BLaER1 treated with 17β-estradiol and CSF1 and Interleukin-3, amounts not matched to agents 10 nM and 100 nM (cell line): ENCODE measurements around the gene SPTBN1.

ENCODE experiments used
- H3K27ac ChIP-seq, 11 experiments: shearing (Covaris generic); formaldehyde crosslinking; 2 replicates each; pipeline ENCODE4 v1.8.1; 2022
- H3K27me3 ChIP-seq, 11 experiments: shearing (Covaris generic); formaldehyde crosslinking; 2 replicates each; pipeline ENCODE4 v1.8.1; 2022
- H3K36me3 ChIP-seq, 11 experiments: shearing (Covaris generic); formaldehyde crosslinking; 2 replicates each; pipeline ENCODE4 v1.8.1; 2022
- H3K4me1 ChIP-seq, 10 experiments: shearing (Covaris generic); formaldehyde crosslinking; 2 replicates each; pipeline ENCODE4 v1.8.1; 2022
- H3K4me2 ChIP-seq, 11 experiments: shearing (Covaris generic); formaldehyde crosslinking; 2 replicates each; pipeline ENCODE4 v1.8.1; 2022
- H3K4me3 ChIP-seq, 10 experiments: shearing (Covaris generic); formaldehyde crosslinking; 2 replicates each; pipeline ENCODE4 v1.8.1; 2022
- H3K9ac ChIP-seq, 11 experiments: shearing (Covaris generic); formaldehyde crosslinking; 2 replicates each; pipeline ENCODE4 v1.8.1; 2022
- H3K9me3 ChIP-seq, 11 experiments: shearing (Covaris generic); formaldehyde crosslinking; replicated peaks in 1 of 11; 2 replicates each; pipeline ENCODE4 v1.8.1; 2022
- H4K20me1 ChIP-seq, 11 experiments: shearing (Covaris generic); formaldehyde crosslinking; 2 replicates each; pipeline ENCODE4 v1.8.1; 2022
- Cebpa-rat ChIP-seq, 11 experiments: shearing (Covaris generic); IDR thresholded peaks; 2 replicates each; pipeline ENCODE4 v1.8.1; 2022

SPTBN1 gene

DNA sequence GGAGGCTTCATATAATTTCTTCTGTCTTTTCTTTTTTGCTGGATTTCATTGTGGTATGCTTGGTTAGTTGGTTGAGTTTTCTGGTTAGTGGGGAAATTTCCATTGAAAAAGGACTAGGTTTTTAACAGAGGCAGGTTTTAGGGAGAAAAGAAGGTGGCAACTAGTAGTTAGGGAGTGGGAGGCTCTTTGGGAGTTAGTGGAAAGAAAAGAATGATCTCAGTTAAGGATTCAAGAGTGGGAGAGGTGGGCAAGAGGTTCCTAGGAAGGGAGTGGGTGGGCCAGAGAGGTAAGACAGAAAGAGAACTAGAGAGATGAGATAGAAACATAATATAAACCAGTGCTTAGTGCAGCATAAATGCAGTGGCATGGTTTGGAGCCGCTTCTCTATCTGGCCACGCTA is 96.9 kb downstream of the SPTBN1 start:
- Histone ChIP-seq H3K9me3 (peaks cover 5 to 17% (median 13%) of the 10 kb centered on the region in 11 experiments; a peak in 14 of 22 replicates), H3K27me3 (no peaks in the 10 kb centered on the region), H3K27ac (no peak overlapping the region), H3K36me3 (peaks cover 0 to 5% (median 0%) of the 10 kb centered on the region in 11 experiments; a peak in 2 of 22 replicates), H3K9ac (no peak overlapping the region), H4K20me1 (no peaks in the 10 kb centered on the region), H3K4me2 (peak overlapping the region in 5 of 11 experiments; percentile 22 to 36 (median 34); a peak in 5 of 22 replicates), H3K4me3 (no peak overlapping the region), H3K4me1 (peaks cover 20 to 56% (median 42%) of the 10 kb centered on the region in 10 experiments)
- no peak for TF ChIP-seq Cebpa-rat (IDR thresholded peaks at IDR 0.05)

DNA sequence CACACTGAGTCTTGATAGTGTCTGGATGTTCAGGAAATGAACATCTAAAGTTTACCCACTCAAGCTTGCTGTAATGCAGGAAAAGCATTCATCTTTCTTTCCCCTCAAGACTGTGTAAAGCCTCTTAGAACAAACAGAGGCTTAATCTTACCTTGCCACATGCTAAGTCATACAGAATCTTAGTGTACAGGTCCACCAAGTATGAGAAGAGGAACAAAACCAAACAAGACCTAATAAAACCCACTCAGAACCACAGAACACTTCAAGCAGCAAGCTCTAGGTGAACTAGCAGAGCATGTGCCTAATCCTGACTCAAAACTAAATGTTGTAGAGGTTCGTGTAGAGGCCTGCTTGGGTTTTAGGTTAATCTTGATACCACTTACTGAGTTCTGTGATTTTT is 97.6 kb downstream of the SPTBN1 start:
- H3K4me1 ChIP-seq: peaks cover 21 to 56% (median 42%) of the 10 kb centered on the region in 10 experiments
- no peak for TF ChIP-seq Cebpa-rat (IDR thresholded peaks at IDR 0.05)
- H3K9ac ChIP-seq: no peak overlapping the region

DNA sequence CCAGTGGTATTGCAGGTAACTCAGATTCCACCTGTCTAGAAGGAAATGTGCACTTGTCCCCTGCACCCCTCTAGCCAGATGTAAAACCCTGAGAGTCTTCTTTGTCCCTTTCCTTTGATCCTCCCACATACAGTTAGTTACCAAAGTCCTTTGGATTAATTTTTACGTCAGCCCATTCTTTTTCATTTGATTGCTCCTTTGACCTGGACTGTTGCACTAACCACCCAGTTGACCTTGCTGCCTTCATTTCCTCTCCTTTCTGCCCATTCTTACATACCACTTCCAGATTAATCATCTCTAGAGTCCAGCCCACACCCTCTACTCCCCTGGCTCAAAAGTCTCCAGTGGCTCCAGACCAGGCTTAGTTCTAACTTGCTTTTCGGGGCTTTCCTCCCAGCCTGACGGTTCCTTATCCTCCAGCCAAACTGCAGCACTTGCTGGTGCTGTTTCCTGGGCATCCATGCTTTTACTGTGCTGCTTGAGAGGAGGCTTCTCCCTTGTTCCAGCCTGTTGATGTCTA is 99.3 kb downstream of the SPTBN1 start:
- Histone ChIP-seq H3K4me3 (no peak overlapping the region), H3K9me3 (no peaks in the 10 kb centered on the region), H4K20me1 (peaks cover 0 to 19% (median 0%) of the 10 kb centered on the region in 11 experiments; a peak in 3 of 22 replicates), H3K27ac (no peak overlapping the region), H3K9ac (no peak overlapping the region), H3K27me3 (no peaks in the 10 kb centered on the region), H3K36me3 (no peaks in the 10 kb centered on the region), H3K4me2 (peak overlapping the region in 10 of 11 experiments; percentile 87 to 99 (median 92); a peak in 19 of 22 replicates), H3K4me1 (peaks cover 21 to 56% (median 42%) of the 10 kb centered on the region in 10 experiments)
- no peak for TF ChIP-seq Cebpa-rat (IDR thresholded peaks at IDR 0.05)

More for the DNA sequence above, 97.6 kb downstream of the SPTBN1 start:
- H3K27me3 ChIP-seq: no peaks in the 10 kb centered on the region
- H3K36me3 ChIP-seq: peaks cover 0 to 5% (median 0%) of the 10 kb centered on the region in 11 experiments; a peak in 2 of 22 replicates
- peak overlapping the region in 8 of 11 experiments; percentile 14 to 36 (median 28); a peak in 14 of 22 replicates for H3K4me2 ChIP-seq
- peaks cover 0 to 5% (median 0%) of the 10 kb centered on the region in 11 experiments; a peak in 3 of 22 replicates for H4K20me1 ChIP-seq
- peaks cover 4 to 14% (median 10%) of the 10 kb centered on the region in 11 experiments; a peak in 14 of 22 replicates for H3K9me3 ChIP-seq
- H3K27ac ChIP-seq: no peak overlapping the region
- no peak overlapping the region for H3K4me3 ChIP-seq

DNA sequence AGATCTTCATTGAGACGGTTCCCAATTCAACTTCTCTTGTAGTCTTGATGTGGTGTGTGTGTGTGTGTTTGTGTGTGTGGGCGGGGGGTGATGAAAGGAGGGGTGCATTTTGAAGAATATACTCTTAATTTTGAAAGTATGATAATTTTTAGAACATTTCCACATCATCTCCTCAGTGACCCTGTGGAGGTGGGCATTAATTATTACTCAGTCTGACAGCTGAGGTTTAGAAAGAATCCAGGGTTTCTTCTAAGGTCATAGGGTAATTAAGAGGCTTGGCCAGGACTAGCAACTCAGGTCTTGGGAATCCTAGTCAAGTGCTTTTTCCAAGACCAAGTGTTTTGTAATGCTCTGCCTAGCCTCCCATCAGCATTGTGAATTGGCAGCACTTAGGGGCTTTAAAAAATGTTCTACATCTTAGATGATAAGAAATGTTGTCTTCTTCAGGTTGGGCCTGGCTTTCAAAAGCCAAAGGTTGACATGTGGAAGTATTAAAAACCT is 100.5 kb downstream of the SPTBN1 start:
- H3K27ac ChIP-seq: peak overlapping the region in 8 of 11 experiments; percentile 94 to 99 (median 96); a peak in 14 of 22 replicates
- peaks cover 0 to 26% (median 0%) of the 10 kb centered on the region in 11 experiments; a peak in 3 of 22 replicates for H4K20me1 ChIP-seq
- H3K4me2 ChIP-seq: peak overlapping the region; percentile 87 to 99 (median 93)
- TF ChIP-seq Cebpa-rat (IDR thresholded peaks at IDR 0.05): no peak
- no peaks in the 10 kb centered on the region for H3K9me3 ChIP-seq
- no peaks in the 10 kb centered on the region for H3K27me3 ChIP-seq
- peak overlapping the region in 6 of 10 experiments; percentile 80 to 99 (median 94); a peak in 11 of 20 replicates for H3K4me3 ChIP-seq
- H3K9ac ChIP-seq: peak overlapping the region in 8 of 11 experiments; percentile 93 to 99 (median 95); a peak in 14 of 22 replicates
- no peaks in the 10 kb centered on the region; a peak in 2 of 22 replicates for H3K36me3 ChIP-seq
- H3K4me1 ChIP-seq: peaks cover 29 to 49% (median 43%) of the 10 kb centered on the region in 10 experiments

DNA sequence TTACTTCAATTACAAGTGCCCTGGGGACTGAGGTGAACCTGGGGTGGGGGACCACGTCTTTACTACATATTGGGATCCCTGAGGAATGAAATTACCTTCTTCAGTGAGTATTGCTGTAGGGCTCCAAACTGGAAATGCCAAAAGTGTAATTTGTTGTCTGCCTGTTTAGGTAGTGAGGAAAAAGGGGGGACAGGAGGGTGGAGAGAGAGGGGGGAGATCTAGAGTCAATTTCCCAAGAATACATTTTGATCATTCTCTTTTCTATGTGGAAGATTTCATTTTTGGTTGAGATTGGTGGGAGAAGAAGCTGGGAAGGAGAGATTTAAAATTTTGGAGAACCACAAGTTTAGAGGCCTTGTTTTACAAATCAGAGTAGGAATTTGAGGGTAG is 101.1 kb downstream of the SPTBN1 start:
- Histone ChIP-seq H3K27ac (peak overlapping the region; percentile 17 to 99 (median 96); a peak in 19 of 22 replicates), H3K9me3 (no peaks in the 10 kb centered on the region), H3K36me3 (peaks cover 0 to 2% (median 0%) of the 10 kb centered on the region in 11 experiments; a peak in 3 of 22 replicates), H3K4me1 (peaks cover 35 to 54% (median 47%) of the 10 kb centered on the region in 10 experiments), H3K27me3 (no peaks in the 10 kb centered on the region), H3K4me3 (peak overlapping the region; percentile 68 to 99 (median 92); a peak in 19 of 20 replicates), H4K20me1 (peaks cover 0 to 31% (median under 1%) of the 10 kb centered on the region in 11 experiments; a peak in 6 of 22 replicates), H3K4me2 (peak overlapping the region; percentile 87 to 99 (median 93)), H3K9ac (peak overlapping the region; percentile 82 to 99 (median 95))
- no peak for TF ChIP-seq Cebpa-rat (IDR thresholded peaks at IDR 0.05)

DNA sequence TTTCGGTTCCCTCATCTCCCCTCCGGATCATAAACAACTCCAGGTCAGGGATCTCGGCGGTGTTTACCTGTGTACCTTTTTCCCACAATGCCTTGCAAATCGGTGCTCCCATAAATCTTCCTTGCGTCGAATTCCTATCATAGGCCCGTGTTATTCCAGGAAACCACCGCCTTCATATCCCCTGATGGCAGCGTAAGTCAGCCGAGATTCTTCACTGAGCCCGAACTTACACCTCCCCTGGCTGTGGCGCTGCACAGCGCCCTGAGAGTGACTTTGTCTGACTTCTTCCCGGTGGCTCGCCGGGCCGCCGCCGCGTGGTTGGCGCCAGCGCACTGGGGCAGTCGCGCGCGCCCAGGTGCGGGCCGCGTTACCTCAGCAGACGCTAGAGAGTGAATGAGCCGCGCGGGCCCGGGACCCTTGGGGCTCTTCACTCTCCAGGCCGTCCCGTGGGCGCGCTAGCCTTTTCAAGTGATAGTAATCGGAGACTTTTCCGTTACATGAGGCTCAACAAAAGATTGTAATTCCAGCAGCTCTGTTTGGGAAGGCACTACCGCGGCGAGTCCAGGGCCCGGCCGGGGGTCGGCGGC is 101.6 kb downstream of the SPTBN1 start:
- H3K27ac ChIP-seq: peak overlapping the region; percentile 17 to 99 (median 96); a peak in 21 of 22 replicates
- peaks cover 0 to 36% (median 6%) of the 10 kb centered on the region in 11 experiments; a peak in 6 of 22 replicates for H4K20me1 ChIP-seq
- no peak for TF ChIP-seq Cebpa-rat (IDR thresholded peaks at IDR 0.05)
- peaks cover 0 to 7% (median 0%) of the 10 kb centered on the region in 11 experiments; a peak in 5 of 22 replicates for H3K36me3 ChIP-seq
- H3K4me2 ChIP-seq: peak overlapping the region; percentile 87 to 99 (median 93)
- no peaks in the 10 kb centered on the region for H3K27me3 ChIP-seq
- H3K4me3 ChIP-seq: peak overlapping the region; percentile 68 to 99 (median 92)
- no peaks in the 10 kb centered on the region for H3K9me3 ChIP-seq
- H3K4me1 ChIP-seq: peaks cover 40 to 57% (median 52%) of the 10 kb centered on the region in 10 experiments
- peak overlapping the region; percentile 82 to 99 (median 95) for H3K9ac ChIP-seq

DNA sequence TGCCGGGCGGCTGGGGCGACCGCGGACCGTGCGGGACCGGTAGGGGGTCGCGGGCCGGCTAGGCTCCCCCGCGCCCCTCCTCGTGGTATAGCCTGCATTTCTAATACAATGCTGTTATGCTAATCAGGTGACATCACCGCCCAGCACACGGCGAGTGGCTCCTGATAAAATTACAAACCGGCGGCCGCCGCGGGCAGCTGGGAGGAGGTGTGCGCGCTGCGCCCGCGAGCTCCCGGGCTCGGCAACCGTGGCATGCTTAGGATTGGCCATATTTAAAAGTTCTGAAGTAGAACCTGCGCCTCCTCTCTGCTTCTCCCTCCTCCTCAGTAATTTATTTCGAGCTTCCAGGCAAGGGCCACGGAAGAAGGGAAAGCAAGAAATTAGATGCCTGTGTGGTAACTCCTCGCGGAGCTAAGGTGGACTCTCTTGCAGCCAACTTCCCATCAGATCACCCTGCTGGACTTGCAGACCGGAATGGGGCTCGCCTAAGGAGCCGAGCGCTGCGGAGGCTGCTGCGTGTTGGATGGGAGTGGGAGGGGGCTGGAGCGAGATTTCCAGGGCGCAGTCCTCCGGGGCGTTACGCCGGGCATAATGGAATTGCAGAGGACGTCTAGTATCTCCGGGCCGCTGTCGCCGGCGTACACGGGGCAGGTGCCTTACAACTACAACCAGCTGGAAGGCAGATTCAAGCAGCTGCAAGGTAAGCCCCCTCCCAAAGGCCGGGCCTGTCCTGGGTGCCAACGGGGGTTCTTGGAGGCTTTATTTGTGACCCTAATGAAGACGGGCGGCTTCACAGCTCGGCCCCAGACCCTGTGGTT is 102.3 kb downstream of the SPTBN1 start:
- H3K4me2 ChIP-seq: peak overlapping the region; percentile 87 to 99 (median 93)
- H3K36me3 ChIP-seq: peaks cover 0 to 13% (median 3%) of the 10 kb centered on the region in 11 experiments; a peak in 5 of 22 replicates

DNA sequence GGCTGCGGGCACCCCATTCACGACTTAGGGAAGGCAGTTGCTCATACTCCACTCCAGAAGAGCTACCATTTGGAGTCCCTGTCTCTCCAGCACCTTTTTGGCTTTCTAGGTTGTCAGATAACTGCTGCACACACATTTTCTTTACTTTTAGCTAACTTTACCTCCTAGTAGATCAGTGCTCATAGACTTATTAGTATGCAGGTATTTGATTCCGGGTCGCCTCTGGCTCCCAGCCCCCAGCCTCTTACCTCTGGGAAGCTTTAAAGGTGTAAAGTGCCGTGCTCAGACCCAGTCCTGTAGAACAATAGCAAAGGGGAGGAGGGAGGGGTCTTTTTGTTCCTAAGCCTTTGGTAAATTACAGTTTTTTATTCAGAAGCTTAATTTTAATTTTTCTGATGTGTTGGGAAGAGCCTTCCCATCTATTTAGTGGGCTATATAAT is 102.9 kb downstream of the SPTBN1 start:
- H3K36me3 ChIP-seq: peaks cover 0 to 18% (median 5%) of the 10 kb centered on the region in 11 experiments; a peak in 7 of 22 replicates
- peak overlapping the region; percentile 82 to 99 (median 95) for H3K9ac ChIP-seq
- peak overlapping the region; percentile 73 to 99 (median 96); a peak in 21 of 22 replicates for H3K27ac ChIP-seq
- H3K4me1 ChIP-seq: peaks cover 46 to 64% (median 58%) of the 10 kb centered on the region in 10 experiments
- H3K9me3 ChIP-seq: no peaks in the 10 kb centered on the region
- H4K20me1 ChIP-seq: peaks cover 0 to 49% (median 13%) of the 10 kb centered on the region in 11 experiments; a peak in 9 of 22 replicates
- H3K4me2 ChIP-seq: peak overlapping the region; percentile 87 to 99 (median 93)
- no peak for TF ChIP-seq Cebpa-rat (IDR thresholded peaks at IDR 0.05)
- H3K4me3 ChIP-seq: peak overlapping the region; percentile 68 to 99 (median 92)
- no peaks in the 10 kb centered on the region for H3K27me3 ChIP-seq

More for the DNA sequence above, 102.3 kb downstream of the SPTBN1 start:
- H3K27ac ChIP-seq: peak overlapping the region; percentile 73 to 99 (median 96); a peak in 21 of 22 replicates
- no peak for TF ChIP-seq Cebpa-rat (IDR thresholded peaks at IDR 0.05)
- H3K4me1 ChIP-seq: peaks cover 44 to 60% (median 57%) of the 10 kb centered on the region in 10 experiments
- peaks cover 0 to 43% (median 12%) of the 10 kb centered on the region in 11 experiments; a peak in 6 of 22 replicates for H4K20me1 ChIP-seq
- H3K27me3 ChIP-seq: no peaks in the 10 kb centered on the region
- H3K9ac ChIP-seq: peak overlapping the region; percentile 82 to 99 (median 95)
- peak overlapping the region; percentile 68 to 99 (median 92) for H3K4me3 ChIP-seq
- no peaks in the 10 kb centered on the region for H3K9me3 ChIP-seq
